AG09319 (cell line): ENCODE measurements around the gene PTPN5.

ENCODE experiments used
- DNase-seq: peaks from one replicate; pipeline ENCODE4 v3.0.0-alpha.2; 2010; ENCODE audit warnings: low read depth; ENCODE audit errors: extremely low read depth
- TF ChIP-seq, protein P1 (sequence below): IDR thresholded peaks from 2 replicates; pipeline ENCODE4 v1.5.1; 2011; ENCODE audit warnings: low read depth, mild to moderate bottlenecking, inconsistent platforms, low read length, moderate library complexity

PTPN5 gene

GRCh38 chr11:18766015-18766414, 25.6 kb downstream of the PTPN5 start:
- TF ChIP-seq, protein P1, sequence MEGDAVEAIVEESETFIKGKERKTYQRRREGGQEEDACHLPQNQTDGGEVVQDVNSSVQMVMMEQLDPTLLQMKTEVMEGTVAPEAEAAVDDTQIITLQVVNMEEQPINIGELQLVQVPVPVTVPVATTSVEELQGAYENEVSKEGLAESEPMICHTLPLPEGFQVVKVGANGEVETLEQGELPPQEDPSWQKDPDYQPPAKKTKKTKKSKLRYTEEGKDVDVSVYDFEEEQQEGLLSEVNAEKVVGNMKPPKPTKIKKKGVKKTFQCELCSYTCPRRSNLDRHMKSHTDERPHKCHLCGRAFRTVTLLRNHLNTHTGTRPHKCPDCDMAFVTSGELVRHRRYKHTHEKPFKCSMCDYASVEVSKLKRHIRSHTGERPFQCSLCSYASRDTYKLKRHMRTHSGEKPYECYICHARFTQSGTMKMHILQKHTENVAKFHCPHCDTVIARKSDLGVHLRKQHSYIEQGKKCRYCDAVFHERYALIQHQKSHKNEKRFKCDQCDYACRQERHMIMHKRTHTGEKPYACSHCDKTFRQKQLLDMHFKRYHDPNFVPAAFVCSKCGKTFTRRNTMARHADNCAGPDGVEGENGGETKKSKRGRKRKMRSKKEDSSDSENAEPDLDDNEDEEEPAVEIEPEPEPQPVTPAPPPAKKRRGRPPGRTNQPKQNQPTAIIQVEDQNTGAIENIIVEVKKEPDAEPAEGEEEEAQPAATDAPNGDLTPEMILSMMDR: no peak
- no peak for DNase-seq

DNA sequence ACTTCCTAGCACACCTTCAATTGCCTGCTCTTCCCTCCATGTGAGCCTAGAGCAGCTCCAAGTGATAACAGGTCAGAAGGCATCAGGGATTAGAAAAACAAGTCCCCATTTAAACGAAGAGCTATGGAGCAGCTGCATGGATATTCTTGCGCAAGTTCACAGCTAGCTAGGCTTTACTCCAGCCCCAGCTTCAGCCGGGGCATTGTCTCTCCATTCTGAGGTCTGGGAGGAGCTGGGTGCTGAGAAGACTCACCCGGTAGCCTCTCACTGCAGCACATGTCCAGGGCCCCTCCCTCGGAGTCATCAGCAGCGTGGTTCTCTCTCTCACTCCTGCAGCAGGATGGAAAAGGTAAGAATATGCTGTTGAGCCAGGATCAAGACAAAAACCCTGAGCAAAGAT, 26.0 kb downstream of the PTPN5 start:
- no peak for DNase-seq
- TF ChIP-seq, protein P1: no peak

DNA sequence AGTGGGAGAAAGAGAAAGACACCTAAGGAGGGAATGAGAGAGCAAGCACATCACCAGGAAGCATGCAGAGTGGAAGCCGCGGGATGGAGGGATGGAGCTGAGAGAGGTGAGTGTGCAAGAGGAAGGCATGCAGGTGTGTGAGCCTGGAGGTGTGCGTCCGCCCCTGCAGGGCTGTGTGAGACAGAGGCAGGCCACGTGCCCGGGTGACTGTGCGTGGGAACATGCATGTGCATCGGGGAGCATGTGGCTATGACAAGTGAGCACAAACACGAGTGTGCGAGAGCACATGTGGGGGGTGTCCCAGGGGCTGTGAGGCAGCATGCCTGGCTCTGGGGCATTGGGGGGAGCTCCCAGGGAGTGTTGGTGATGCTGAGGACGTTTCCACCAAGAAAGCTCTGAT, 29.9 kb downstream of the PTPN5 start:
- DNase-seq: no peak
- TF ChIP-seq, protein P1: no peak

GRCh38 chr11:18761144-18761543, 30.5 kb downstream of the PTPN5 start:
- no peak for DNase-seq
- TF ChIP-seq, protein P1: no peak

- TF ChIP-seq, protein P1: no peak
- DNase-seq: no peak
Measured at GRCh38 chr11:18757811-18758210, 33.8 kb downstream of the PTPN5 start.

GRCh38 chr11:18756889-18757288, 34.7 kb downstream of the PTPN5 start:
- TF ChIP-seq, protein P1: no peak
- DNase-seq: no peak

DNA sequence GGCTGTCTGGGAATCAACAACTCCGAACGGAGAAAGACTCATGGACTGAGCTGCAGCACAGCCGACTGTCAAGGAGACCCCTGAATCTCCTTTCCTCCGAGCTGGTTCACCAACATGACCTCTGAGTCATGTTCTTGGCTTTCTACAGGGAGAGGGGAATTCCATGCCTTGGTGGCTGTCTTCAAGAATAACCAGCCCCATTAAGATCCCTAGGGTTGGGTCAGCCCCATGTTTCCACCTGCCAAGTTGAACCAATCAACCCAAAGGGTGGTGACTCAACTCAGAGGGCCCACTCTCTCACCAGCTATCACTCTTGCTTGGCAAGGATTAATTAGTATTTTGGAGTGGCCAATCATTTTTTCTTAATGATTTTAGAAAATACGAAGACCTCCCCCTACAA, 37.3 kb downstream of the PTPN5 start:
- no peak for DNase-seq
- TF ChIP-seq, protein P1: no peak
